Peyer's patch (tissue), 4 donors: ENCODE measurements around the gene B4GALNT2. TPM values are rescaled to one million over a fixed set of nuclear protein-coding genes. Genes with fewer than 3 reads are reported as not detected.

Experiments
- DNase-seq, 3 donors: peaks; one replicate each; pipeline ENCODE4 v3.0.0-alpha.2; 2017 to 2019
- H3K27ac ChIP-seq, 4 donors: fragments of 200-600 bp; sonication (generic); one replicate each; pipeline ENCODE4 v1.5.1; 2016 to 2019
- H3K27me3 ChIP-seq, 2 donors: fragments of 200-600 bp; sonication (generic); one replicate each; pipeline ENCODE4 v1.5.1; 2019
- H3K36me3 ChIP-seq, 3 donors: fragments of 200-600 bp; sonication (generic); one replicate each; pipeline ENCODE4 v1.5.1; 2016 to 2019
- H3K4me1 ChIP-seq, 4 donors: fragments of 200-600 bp; sonication (generic); one replicate each; pipeline ENCODE4 v1.5.1; 2016 to 2019
- H3K4me3 ChIP-seq, 4 donors: fragments of 200-600 bp; sonication (generic); 1 replicate in 3 of 4; 2 replicates in 1 of 4; pipeline ENCODE4 v1.5.1; 2016 to 2019; ENCODE audit warnings: mild to moderate bottlenecking in 1 of 4
- H3K9me3 ChIP-seq, 4 donors: fragments of 200-600 bp; sonication (generic); one replicate each; pipeline ENCODE4 v1.5.1; 2016 to 2019; ENCODE audit warnings: mild to moderate bottlenecking in 1 of 4
- POLR2A ChIP-seq, 2 donors: fragments of 450-650 bp; IDR thresholded peaks; one replicate each; pipeline ENCODE4 v1.5.1; 2017; ENCODE audit warnings: antibody characterized with exemption in 2 of 2, mild to moderate bottlenecking in 2 of 2, moderate library complexity in 2 of 2
- total RNA-seq, 4 donors: library from RNA; depleted of rRNA; stranded (reverse); fragments of >200 nt; gene quantifications; one replicate each; pipeline ENCODE4 v1.1.0, GENCODE V29; 2016
- TF ChIP-seq, protein P1 (sequence below), 6 experiments: fragments of 450-650 bp in 4 of 6; fragments of 200-600 bp in 2 of 6; sonication (generic) in 1 of 6; IDR thresholded peaks; one replicate each; pipeline ENCODE4 v1.5.1; 2017 to 2019; ENCODE audit warnings: antibody characterized with exemption in 6 of 6, mild to moderate bottlenecking in 3 of 6, moderate library complexity in 1 of 6

Gene B4GALNT2
- total RNA-seq, 4 donors from 2014 or later = 0.83 to 11.2 (median 7.5) TPM

DNA sequence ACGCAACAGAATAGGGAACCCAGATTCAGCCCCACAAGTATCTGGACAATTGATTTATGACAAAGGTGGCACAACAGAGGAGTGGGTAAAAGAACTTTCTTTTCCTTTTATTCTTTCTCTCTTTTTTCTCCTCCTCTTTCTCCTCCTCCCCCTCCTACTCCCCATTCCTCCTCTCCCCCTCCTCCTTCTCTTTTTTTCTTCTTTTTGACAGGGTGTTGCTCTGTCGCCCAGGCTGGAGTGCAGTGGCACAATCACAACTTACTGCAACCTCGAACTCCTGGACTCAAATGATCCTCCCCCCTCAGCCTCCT lies 61.7 kb downstream of the B4GALNT2 start:
- H3K27me3 ChIP-seq = no peaks in the 10 kb centered on the region
- no peak for DNase-seq
- TF ChIP-seq POLR2A (IDR thresholded peaks at IDR 0.05) = no peak
- TF ChIP-seq, protein P1, sequence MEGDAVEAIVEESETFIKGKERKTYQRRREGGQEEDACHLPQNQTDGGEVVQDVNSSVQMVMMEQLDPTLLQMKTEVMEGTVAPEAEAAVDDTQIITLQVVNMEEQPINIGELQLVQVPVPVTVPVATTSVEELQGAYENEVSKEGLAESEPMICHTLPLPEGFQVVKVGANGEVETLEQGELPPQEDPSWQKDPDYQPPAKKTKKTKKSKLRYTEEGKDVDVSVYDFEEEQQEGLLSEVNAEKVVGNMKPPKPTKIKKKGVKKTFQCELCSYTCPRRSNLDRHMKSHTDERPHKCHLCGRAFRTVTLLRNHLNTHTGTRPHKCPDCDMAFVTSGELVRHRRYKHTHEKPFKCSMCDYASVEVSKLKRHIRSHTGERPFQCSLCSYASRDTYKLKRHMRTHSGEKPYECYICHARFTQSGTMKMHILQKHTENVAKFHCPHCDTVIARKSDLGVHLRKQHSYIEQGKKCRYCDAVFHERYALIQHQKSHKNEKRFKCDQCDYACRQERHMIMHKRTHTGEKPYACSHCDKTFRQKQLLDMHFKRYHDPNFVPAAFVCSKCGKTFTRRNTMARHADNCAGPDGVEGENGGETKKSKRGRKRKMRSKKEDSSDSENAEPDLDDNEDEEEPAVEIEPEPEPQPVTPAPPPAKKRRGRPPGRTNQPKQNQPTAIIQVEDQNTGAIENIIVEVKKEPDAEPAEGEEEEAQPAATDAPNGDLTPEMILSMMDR (IDR thresholded peaks at IDR 0.05) = no peak
- peak overlapping the region in 2 of 4 donors; percentile 97 to 98 for H3K27ac ChIP-seq
- H3K4me1 ChIP-seq = no peaks in the 10 kb centered on the region
- no peaks in the 10 kb centered on the region for H3K9me3 ChIP-seq
- no peaks in the 10 kb centered on the region for H3K36me3 ChIP-seq
- H3K4me3 ChIP-seq = no peak overlapping the region

DNA sequence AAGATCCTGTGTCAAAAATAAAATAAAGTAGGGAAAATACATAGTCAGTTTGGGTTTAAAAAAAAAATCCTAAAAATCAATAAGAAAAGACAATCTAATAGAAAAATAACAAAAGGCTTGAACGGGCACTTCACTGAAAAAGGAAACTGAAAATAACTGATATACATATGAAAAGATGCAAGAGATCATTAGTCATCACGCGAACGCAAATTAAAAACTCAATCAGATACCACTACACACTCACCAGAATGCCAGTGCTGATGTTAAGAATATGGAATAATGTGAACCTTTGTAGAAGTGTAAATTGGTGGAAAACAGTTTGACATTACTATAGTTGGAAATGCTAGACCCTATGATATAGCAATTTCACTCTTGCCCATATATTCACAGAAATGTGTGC lies 63.2 kb downstream of the B4GALNT2 start:
- Histone ChIP-seq H3K27ac (no peak overlapping the region), H3K9me3 (no peaks in the 10 kb centered on the region), H3K4me1 (no peaks in the 10 kb centered on the region), H3K36me3 (no peaks in the 10 kb centered on the region), H3K27me3 (no peaks in the 10 kb centered on the region), H3K4me3 (no peak overlapping the region)
- no peak for DNase-seq
- TF ChIP-seq, protein P1 (IDR thresholded peaks at IDR 0.05) = no peak
- no peak for TF ChIP-seq POLR2A (IDR thresholded peaks at IDR 0.05)

DNA sequence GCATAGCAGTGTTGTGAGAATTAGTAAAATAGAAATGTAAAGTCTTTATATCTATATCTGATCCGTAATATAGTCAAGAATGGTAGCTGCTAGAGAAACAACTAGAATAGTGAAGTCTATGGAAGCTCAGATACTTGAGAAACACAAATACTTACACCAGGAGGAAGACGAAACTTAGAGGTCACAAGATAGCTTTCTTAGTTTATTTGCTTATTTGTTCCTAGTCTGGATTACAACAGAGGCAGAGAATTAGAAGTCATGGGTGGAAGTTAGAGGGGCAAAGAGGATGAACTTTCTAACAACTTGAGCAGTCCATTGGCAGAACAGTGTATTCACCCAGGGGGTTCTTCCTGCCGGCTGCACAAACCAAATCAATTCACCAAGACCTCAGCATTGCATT lies 64.0 kb downstream of the B4GALNT2 start:
- no peak overlapping the region for H3K27ac ChIP-seq
- H3K4me1 ChIP-seq = no peaks in the 10 kb centered on the region
- no peaks in the 10 kb centered on the region for H3K36me3 ChIP-seq
- H3K4me3 ChIP-seq = no peak overlapping the region
- no peak for DNase-seq
- TF ChIP-seq POLR2A (IDR thresholded peaks at IDR 0.05) = no peak
- TF ChIP-seq, protein P1 (IDR thresholded peaks at IDR 0.05) = no peak
- no peaks in the 10 kb centered on the region for H3K27me3 ChIP-seq
- no peaks in the 10 kb centered on the region for H3K9me3 ChIP-seq

DNA sequence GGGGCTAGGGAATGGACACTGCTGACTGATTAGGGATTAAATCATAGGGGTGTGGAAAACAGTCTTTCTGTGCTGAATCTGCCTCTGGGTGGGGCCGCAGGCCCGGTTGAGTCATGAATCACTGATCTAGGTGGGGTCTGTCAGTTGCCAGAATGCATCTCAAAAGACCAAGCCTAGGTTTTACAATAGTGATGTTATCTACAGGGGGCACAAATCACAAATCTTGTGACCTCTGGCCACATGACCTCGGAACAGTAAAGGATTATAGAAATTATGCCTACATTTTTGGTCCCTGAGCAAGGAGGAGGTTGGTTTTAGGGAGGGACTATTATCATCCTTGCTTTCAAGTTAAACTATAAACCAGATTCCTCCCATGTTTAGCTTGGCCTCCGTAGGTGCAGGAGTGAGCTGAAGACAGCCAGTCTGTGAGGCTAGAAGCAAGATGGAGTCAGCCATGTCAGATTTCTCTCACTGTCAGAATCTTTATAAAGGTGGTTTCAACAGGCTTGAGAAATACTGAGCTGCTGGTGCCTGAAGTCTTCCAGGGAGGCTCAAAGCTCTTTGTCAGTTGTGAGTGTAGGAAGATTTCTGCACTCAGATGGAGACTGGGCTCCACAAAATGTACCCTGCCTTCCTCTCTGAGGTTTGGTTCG lies 64.9 kb downstream of the B4GALNT2 start:
- Histone ChIP-seq H3K4me3 (no peak overlapping the region), H3K9me3 (no peaks in the 10 kb centered on the region), H3K27me3 (no peaks in the 10 kb centered on the region), H3K4me1 (no peaks in the 10 kb centered on the region), H3K27ac (no peak overlapping the region), H3K36me3 (no peaks in the 10 kb centered on the region)
- TF ChIP-seq, protein P1 (IDR thresholded peaks at IDR 0.05) = no peak
- TF ChIP-seq POLR2A (IDR thresholded peaks at IDR 0.05) = no peak
- peak in 1 of 3 donors; percentile 37 for DNase-seq

DNA sequence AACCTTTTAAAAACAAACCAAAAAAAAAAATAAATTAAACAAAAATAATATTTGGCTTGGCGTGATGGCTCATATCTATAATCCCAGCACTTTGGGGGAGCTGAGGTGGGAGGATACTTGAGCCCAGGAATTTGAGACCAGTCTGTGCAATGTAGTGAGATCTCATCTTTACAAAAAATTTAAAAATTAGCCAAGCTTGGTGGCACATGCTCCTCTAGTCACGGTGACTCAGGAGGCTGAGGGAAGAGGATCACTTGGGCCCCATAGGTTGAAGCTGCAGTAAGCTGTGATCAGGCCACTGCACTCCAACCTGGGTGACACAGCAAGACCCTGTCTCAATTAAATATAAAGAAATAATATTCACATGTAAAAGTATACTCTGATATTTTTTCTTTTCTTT lies 65.6 kb downstream of the B4GALNT2 start:
- no peaks in the 10 kb centered on the region for H3K9me3 ChIP-seq
- no peaks in the 10 kb centered on the region for H3K36me3 ChIP-seq
- TF ChIP-seq POLR2A (IDR thresholded peaks at IDR 0.05) = no peak
- TF ChIP-seq, protein P1 (IDR thresholded peaks at IDR 0.05) = no peak
- H3K27ac ChIP-seq = no peak overlapping the region
- H3K27me3 ChIP-seq = no peaks in the 10 kb centered on the region
- peak in 1 of 3 donors; percentile 9 for DNase-seq
- no peak overlapping the region for H3K4me3 ChIP-seq
- H3K4me1 ChIP-seq = no peaks in the 10 kb centered on the region
